ENCODE results near the gene ZNF595.
"Not testable (repeated sequence)": the region's sequence is repeated elsewhere in the genome, so short reads cannot be mapped to it uniquely, and the experiment has no call there.

ZNF595 gene

GRCh38 chr4:86559-87324, 33.6 kb downstream of the ZNF595 start:
- not testable (repeated sequence) for DNase-seq

DNA sequence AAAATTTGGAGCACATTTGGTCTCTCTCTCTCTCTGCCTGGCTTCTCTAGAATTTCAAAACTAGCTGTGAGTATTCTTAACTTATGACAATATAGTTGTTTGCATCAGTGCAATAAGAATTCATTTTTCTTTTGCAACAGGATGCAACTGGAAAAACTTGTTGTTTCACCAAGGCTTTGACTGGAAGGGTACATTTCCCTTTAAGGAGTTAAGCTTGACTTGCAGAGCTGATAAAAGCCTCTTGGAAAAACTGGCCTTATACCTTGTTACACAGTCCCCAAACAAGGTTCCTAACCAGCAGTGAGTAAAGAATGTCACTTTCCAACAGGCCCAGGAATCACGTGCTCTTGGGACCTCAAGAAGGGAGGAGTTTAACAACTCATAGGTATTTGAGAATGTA, 45.3 kb downstream of the ZNF595 start:
- no peak for DNase-seq

- DNase-seq, result no peak
Measured at GRCh38 chr4:99863-100262, 46.7 kb downstream of the ZNF595 start.

DNA sequence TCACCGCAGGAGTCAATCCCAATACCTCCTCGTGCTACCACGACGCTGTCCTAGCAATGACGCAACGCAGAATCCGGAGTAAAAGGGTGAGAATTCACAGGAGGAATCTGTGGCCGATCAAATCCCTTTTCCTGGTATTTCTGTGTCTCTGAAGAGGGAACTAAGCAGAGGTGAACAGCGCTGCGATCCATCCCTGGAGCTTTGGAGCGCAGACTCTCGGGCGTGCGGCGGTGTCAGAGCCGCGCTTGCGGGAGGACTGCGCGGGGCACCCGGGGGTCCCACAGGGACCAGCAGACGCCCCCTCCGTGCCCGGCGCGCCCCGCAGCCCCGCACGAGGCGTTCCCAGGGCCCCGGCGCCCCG, 53.9 kb downstream of the ZNF595 start:
- DNase-seq, result no peak

DNA sequence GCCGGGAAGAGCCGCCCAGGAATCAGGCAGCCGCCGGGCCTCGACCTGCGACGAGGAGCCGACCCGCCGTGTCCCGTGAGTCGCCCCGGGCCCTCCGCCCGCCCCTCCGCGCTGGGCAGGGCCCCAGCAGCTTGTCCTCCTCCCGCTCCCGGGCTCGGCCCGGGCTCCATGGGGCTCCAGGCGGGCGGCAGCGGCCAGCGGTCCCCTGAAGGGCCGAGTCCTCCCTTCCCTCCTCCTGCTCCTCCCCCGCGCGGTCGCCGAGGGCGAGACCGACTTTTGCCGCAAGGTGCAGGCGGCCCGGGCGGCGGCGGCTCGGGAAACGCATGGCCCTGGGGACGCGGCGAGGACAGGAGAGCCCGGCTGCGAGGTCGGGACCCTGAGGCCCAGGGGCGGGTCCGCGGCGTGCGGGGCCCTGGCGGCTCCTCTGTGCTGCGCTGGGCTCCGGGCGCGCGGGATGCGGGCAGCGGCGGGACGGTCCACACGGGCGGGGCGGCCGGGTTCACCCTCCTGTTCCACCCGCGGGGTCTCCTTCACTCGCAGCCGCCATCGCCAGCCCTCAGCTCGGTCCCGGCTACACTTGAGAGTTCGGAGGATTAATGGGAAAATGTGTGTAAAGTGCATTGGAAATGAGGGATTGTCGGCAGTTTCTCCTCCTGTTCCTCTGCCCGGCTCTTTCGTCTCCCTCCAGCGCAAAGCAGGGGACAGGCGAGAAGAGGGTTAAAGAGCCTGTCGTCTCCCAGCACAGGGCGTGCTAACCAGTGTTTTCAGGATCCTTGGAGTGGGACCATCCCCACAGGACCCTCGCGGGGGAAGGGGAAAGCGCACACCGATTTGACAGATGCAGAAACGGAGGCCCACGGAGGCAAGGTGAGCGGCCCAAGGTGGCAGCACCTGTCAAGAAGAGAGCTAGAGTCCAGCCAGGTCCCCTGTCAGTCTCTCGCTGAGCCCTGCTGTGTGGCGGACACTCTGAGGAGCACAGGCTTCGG, 54.6 kb downstream of the ZNF595 start:
- no peak for DNase-seq

GRCh38 chr4:112771-113170, 59.6 kb downstream of the ZNF595 start:
- no peak for DNase-seq

- DNase-seq, result no peak
Measured at GRCh38 chr4:113732-114131, 60.6 kb downstream of the ZNF595 start.

GRCh38 chr4:114149-114548, 61.0 kb downstream of the ZNF595 start:
- no peak for DNase-seq

DNA sequence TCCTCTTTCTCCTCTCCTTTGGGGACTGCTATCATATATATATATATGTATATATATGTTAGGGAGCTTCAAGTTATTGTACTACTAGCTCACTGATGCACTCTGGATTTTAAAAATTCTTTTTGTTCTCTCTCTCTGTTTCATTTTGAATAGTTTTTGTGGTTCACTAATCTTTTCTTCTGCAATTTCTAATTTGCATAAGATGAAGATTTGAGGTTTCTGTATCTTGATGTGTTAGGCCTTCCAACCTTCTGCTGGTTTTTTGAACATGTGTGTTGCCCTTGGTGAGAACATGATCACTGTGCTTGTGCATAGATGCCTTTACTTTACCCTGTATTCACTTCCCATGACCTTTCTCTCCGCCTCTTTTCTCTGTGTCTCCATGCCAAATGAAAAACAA, 63.4 kb downstream of the ZNF595 start:
- DNase-seq, result no peak

- DNase-seq, result no peak
Measured at GRCh38 chr4:120616-121015, 67.5 kb downstream of the ZNF595 start.

- no peak for DNase-seq
Measured at GRCh38 chr4:121408-122084, 68.4 kb downstream of the ZNF595 start.

DNA sequence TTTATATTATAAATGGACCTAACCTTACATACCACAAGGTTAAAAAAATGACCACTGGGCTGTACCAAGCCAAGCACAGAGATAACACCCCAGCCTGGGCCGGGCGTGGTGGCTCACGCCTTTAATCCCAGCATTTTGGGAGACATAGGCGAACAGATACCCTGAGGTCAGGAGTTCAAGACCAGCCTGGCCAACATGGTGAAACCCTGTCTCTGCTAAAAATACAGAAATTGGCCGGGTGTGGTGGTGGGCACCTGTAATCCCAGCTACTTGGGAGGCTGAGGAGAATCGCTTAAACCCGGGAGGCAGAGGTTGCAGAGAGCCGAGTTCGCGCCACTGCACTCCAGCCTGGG, 70.8 kb downstream of the ZNF595 start:
- not testable (repeated sequence) for DNase-seq

DNA sequence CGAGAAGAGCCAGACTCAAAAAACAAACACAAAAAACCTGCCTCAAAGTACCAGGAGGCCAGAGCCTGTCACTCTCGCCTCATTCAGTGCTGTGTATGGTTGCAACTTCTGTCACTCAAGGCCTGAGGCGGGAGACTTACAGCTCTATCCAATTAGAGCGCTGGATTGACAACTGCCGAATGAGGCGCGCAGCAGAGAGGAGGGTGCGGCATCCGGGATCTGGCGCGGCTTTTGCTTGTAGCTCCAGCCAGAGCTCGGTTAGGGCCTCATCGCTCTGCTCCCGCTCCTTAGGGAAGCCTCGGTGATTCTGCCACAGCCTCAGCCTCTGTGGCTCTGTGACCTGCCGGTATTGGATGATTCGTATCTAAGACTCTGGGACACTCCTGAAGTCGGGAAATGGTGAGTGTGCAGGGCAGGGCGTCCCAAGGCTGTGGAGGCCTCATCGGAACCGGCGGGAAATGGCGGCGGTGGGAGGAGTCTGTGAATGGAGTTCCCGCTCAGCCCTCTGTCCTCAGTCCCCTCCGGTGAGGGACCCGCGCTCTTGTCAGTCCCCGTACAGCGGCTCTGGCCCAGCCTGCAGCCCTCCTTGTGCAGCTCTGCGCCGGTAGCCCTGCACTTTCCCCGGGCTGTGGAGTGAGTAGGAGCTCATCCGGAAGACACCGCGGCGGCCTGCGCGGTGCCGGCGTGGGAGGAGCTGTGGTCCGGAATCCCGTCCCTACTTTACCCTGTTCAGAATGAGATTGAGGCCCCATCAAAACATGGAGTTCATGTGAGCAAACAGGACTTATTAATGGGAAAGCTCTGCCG, 71.4 kb downstream of the ZNF595 start, which contains the start of gene ZNF718:
ZNF718 (plus strand) TSS at position 227 of the 807 bp plus-strand sequence; CDS start at position 397, 170 bp downstream.
- peak; percentile 87 for DNase-seq

- DNase-seq, result no peak
Measured at GRCh38 chr4:125091-125771, 72.1 kb downstream of the ZNF595 start.

GRCh38 chr4:125833-126232, 72.7 kb downstream of the ZNF595 start:
- DNase-seq, result no peak

GRCh38 chr4:132483-132882, 79.4 kb downstream of the ZNF595 start:
- no peak for DNase-seq
